ENCODE results near the gene TUBGCP2. TPM values are rescaled to one million over a fixed set of nuclear protein-coding genes. Genes with fewer than 3 reads are reported as not detected.

The TUBGCP2 gene
- total RNA-seq, 1 donor from 2014 or later: 35.8 TPM

DNA sequence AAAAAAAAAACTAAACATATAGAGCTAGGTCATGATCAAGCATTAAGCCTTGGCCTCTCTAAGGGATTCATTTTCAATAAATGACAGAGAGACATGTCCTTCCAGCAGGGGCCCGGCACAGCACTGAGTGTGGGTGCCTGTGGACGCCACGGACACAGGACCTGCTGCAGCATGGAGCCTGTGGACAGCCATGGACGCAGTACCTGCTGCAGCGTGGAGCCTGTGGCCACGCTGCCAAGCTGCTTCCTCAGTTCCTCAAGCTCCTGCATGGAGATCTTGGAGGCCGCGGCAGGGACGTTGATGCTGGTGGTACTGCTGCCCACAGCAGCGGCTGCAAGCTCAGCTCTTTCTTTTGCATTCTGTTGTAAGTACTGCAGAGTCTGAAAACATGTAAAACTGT, 9.4 kb downstream of the TUBGCP2 start:
- no peak for ATAC-seq

DNA sequence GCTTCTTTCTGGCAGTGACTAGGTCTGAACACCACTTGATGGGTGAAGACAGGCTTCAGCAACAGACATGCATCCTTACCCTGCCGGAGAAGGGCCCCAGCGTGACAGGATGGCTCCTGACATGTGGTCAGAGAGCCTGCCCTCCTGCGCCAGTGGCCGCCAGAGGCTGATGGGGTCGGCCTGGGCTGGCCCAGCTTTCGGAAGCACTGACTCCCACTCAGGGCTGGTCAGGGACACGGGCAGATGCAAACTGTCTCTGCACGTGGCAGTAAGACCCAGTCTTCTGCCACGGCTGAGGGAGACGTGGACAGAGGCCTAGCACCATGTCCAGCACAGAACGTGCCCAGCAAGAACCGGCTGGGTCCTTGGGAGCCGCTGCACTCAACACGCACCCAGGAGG, 10.2 kb downstream of the TUBGCP2 start:
- ATAC-seq: no peak

DNA sequence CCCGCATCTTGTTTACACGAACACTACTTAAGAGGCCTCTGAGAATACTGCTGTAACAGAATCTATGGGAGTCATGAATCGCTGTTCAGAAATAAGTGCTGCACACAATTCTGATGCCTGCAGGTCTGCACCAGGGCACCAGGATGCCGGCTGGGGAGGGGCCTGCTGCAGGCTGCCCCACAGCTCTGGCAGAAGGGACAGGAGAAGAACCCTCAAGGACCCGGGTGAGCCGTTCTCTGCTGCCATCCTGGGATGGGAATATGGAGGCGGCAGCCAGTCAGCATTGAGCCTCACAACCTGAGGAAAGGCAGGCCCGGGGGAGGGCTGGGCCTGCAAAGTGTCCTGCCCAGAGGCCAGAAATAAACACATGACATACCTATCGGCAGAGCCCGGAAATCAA, 11.2 kb downstream of the TUBGCP2 start:
- ATAC-seq: no peak

DNA sequence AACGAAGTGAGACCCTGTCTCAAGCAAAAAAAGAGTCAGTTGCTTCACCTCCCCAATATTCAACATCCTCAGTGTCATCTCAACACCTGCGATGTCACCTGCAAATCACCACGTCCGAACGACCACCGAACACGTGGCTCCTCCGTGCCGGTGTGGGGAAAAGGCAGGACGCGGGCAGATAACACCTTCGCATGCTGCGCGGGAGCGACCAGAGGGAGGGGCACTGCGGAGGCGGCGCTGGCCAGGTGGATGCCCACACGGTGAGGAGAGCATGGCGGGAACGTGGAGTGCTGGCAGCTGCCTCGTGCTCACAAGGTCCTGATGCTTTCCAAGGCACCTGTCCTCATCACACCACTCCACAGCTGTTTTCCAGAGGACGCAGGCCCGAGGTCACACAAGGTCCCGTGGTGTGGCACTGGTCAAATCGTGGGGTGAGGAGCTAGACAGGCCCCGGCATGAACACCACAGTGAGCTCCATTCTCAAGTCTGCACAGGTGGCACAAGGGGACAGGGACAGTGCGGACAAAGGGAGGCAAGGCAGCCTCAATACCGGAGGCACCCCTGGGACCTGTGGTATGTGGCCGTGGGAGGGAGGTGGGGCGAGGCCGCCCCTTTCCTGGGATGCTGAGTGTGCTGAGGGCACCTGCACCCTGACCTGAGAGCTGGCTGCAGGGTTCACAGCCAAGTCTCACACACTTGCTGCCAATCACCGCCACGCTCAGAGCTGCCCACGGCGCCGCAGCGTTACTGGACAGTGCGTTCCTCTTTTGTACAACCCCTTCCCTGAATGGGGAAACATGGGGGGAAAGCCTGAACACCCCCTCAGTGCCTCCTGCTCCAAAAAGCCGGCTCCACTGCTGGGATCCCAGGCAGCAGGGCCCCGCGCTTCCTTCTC, 13.0 kb downstream of the TUBGCP2 start:
- ATAC-seq: no peak

DNA sequence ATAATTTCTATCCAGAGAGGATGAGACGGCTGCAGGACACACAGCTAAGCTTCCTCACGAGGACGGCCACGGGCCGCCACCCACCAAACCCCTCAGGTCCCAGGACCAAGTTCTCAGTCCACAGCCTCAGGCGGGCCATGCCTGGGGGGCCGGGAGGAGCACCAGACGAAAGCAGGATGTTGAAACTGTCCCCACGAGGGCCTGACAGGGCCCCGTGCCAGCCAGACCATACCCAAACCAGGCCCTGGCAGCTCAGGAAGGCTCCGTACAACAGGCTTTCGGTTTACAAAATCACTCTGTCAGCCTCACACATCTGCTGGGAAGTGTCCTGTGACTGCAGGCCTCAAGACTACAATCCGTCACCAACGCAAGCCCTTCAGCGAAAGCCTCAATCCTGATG, 14.5 kb downstream of the TUBGCP2 start:
- ATAC-seq: no peak

DNA sequence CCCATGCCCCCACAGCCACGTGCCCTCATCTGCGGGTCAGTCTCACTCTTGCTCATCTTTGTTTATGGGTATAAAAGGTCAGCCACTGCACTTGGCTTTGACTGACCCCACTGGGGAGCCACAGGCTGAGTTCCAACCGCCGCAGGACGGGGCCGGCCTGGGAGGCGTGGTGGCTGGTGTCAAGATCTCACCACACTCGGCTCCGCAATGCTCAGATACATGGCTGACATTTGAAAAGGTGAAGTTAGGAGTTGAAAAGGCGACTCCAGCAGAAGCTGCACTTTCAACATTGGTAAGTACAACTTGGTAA, 14.9 kb downstream of the TUBGCP2 start:
- ATAC-seq: no peak

DNA sequence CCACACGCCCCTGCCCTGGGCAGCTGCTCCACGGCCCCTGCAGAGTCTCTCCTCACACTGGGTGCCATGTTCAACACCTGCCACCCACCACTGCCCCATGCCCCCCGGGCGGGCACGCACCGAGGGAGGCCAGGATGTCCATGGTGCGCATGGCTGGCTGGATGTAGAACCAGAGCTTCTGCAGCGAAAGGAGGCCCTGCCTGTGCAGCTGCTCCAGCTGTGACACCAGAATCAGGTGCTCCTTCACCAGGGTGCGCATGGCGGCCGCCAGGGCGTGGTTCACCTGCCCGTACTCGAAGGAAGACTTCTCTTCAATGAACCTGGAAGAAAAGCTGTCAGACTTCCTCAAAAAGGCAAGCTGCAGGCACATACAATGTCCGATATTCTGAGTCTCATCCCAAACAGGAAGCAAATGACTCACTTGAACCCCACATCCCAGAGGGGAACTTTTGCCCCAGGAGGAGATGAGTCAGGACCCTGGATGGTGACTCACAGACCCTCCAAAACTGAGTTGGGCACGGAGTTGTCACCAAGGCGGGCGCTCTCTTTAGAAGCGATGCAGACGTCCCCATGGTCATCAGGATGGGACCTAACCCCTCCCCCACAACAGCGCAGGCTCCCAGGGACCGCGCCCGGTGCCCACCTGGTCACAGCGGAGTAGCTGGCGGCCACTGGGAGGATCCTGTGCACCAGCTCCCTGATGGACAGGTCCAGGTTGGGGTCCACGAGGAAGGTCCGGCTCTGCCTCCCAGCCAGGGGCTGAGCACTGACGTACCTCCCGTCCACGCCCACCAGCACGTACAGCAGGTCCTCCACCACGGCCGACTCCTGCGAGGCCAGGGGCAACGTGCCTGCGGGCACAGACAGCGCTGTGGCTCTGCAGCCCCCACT, 15.5 kb downstream of the TUBGCP2 start:
- ATAC-seq: peak; percentile 72

DNA sequence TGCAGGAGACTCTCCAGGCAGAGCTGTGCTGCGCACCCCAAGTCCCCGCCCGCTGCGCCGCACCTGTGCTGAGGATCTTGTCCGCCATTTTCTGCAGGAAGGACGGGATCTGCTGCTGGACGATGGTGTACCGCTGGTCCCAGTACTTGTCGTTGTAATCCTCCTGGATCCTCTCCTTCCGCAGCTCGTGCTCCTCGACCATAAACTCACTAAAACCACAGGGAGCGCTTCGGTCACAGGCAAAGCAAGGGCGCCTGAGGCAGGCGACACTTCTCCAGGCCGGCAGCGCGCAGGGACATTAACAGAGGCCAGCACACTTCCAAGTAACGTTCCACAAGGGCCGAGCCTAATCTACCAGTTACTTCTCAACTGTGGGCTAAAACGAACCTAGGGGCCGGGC, 18.9 kb downstream of the TUBGCP2 start:
- ATAC-seq: no peak

DNA sequence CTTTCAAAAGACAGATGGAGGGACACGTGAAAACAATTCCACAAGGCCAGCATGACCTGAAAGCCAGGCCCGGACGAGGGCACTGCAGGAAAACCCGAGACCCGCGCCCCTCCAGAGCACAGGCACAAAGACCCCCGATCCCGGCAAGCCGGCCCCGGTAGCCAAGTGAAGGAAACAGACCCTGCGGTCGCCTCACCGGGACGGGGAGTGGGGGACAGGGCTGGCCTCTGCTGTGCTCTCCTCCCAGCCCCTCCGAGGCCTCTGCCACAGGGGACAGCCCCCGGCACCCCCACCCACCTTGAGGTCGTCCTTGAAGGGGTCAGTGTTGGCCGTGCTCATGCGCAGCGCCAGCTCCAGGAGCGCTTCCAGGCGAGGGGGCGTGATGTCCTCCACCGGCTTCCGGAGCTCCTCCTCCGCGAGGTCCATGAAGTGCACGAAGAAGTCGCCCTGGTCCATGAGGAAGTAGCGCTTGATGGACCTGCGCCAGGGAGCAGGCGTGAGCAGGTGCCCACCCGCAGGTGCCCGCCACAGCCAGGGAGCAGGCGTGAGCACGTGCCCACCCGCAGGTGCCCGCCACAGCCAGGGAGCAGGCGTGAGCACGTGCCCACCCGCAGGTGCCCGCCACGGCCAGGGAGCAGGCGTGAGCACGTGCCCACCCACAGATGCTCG, 20.7 kb downstream of the TUBGCP2 start:
- ATAC-seq: peak; percentile 25

DNA sequence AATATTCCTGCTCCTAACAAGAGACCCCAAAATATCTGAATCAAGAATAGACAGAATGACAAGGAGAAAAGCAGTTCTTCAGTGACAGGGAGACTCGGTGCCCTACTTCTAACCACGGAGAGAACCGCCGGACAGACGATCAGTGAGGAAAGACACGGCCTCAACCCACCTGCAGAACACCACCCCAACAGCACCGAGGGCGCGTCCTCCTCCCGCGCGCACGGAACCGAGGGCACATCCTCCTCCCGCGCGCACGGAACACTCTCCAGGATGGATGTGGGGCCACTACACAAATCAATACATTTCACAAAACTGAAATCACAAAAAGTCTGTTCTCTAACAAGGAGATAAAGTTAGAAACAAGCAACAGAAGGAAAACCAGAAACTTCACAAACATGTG, 22.3 kb downstream of the TUBGCP2 start:
- ATAC-seq: no peak

DNA sequence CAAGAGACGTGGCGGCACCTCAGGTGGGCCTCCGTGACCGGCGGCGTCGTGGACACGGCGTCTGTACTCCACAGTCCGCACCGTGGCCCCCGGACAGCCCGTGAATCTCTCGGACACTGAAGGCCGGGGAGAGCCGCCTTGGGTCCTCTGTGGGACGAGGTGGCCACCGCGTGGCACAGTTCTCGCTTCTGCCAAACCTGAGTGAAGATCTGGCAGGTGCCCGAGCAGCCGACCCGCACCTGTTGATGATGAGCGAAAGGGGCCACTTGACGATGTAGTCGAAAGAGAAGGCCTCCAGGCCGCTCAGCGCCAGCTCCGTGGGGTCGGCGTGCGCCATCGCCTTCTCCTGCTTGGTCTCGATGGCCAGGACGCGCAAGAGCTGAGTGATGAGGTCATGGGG, 23.5 kb downstream of the TUBGCP2 start:
- ATAC-seq: no peak

DNA sequence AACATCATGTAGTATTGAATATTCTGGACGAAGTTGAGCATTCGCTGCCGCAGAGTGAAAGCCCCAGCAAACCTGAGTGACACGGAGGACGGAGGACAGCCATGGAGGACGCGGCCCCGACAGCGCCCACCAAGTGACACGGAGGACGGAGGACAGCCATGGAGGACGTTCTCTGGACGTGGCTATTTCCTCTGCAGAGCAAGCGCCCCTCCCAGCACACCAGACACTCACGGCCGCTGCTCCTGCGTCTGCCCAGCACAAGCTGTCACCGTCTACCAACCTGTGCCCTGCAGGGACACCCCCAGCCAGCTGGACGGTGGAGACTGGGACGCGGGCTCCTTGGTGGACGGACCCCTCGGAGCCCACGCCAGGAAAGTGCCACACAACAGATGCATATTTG, 24.7 kb downstream of the TUBGCP2 start:
- ATAC-seq: no peak

DNA sequence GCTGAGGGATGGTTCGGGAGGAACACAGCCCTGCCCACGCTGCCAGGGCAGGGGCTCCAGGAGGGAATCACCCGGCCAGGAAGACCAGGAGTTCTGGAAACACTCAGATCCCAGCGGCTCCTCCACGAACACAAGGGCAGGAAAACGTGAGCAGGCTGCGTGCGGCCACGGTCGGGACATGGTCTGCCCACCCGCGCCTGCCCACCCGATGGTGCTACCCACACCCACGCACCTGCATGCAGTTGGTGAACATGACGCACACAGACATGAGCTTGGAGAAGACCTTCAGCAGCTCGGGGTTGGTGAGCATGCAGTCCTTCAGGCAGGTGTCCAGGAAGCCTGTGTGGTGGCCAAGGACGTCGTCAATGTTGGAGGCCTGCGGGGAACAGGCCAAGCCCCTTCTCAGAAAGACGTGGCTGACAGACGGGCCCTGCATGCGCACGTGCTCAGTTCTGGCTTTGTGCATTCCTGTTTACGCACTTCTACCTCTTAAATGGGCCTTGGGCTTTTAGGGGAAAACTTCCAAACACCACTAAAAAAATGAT, 25.8 kb downstream of the TUBGCP2 start:
- ATAC-seq: no peak

DNA sequence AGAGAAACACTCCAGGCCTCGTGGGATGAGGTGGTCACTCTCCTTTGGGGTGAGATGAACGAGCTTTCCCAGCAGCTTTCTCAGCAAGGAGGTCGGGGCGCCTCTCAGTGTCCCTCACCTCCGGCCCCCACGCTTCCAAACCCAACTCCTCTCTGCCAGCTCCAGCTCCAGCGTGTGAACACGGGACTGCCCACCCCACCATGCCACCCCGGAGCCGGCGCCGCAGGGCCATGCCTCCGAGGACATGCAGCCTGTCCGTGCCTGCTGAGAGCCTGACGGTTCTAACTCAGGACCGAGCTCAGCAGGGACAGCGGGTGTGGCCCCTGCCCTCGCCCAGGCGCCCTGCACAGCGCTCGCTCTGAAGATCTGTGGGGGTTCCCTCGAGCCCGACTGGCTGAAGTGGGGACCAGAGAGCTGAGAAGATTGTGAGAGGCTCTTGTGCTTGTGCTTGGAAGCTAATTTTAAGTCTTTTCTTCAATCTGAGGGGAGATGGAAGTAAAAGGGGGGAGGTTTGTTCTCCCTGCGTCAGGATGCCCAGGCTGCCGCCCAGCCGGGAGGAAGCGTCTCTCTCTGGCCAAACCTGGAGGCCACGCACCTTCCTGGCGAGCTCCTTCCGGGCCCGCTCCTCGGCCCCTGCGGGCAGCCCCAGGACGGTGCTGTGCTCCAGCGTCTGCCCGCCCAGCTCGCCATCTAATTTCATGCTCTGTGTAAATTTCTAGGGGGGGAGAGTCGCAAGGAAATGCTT, 26.9 kb downstream of the TUBGCP2 start:
- no peak for ATAC-seq

DNA sequence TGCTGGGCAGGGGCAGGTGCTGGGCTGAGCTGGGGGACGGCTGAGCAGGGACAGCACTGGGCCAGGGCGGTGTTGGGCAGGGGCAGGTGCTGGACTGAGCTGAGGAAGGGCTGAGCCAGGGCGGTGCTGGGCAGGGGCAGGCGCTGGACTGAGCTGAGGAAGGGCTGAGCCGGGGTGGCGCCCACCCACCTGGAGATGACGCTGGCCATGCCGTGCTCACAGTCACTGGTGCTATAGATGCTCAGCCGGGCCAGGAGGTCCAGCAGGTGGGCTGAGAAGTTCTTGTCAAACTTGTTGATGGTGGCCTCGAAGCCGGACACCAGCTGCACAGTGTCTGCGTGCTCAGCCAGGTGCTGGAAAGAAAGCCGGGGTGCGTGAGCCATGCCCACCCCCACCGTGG, 27.6 kb downstream of the TUBGCP2 start:
- ATAC-seq: no peak

DNA sequence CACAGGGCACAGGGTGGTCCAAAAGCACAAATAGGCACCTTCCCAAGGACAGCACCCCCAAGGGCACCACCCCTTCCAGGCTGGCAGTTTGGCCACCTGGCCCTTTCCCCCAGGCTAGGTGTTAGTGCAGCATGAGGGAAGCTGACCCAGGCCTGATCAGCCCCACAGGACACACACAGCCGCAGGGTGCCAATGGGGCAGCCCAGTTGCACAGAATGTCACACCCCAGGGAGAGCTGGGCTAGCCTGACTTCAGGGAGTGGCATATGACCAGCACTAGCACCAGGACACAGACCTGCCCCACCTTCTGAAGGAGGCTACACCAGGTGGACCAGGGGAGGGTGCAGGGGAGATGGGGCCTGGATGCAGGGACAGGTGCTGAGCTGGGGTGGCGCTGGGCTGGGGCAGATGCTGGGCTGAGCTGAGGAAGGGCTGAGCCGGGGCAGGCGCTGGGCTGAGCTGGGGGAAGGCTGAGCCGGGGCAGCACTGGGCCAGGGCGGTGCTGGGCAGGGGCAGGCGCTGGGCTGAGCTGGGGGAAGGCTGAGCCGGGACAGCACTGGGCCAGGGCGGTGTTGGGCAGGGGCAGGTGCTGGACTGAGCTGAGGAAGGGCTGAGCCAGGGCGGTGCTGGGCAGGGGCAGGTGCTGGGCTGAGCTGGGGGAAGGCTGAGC, 28.1 kb downstream of the TUBGCP2 start:
- ATAC-seq: peak; percentile 9

DNA sequence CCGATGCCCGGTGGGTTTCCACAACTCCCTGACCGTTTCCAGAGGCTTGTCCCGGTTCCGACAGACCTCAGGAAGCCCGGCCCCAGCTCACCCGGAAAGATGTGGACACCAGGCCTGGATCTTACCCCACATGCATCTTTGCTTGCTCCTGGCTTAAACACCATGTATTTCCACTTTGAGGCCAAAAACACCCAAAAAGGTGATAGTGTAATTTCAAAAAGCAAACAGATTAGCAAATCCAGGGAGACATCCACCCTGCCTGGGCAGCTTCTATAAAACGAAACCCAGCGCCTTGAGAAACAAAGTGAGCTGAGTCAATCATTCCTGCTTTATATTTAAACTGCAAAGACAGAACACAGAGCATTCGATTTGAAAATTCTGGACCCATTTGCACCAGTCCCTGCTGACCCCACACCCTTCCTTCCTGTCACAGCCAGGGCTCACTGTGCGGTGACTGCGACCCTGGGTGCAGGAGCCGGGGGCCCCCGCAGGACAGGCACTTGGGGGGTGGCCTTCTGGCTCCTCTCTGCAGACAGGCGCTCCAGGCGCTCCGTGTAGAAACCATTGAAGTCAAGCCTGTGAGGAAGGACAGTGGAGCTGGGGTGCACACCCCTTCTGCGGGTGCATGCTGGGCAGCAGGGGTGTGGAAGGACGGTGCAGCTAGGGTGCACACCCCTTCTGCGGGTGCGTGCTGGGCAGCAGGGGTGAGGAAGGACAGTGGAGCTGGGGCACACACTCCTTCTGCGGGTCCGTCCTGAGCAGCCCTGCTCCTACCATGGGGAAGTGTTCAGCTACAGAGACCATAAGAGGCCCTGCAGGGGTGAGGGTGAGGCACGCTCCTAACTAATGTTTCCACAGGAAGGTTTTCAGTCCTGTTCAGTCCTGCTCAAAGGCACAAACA, 29.1 kb downstream of the TUBGCP2 start:
- no peak for ATAC-seq

DNA sequence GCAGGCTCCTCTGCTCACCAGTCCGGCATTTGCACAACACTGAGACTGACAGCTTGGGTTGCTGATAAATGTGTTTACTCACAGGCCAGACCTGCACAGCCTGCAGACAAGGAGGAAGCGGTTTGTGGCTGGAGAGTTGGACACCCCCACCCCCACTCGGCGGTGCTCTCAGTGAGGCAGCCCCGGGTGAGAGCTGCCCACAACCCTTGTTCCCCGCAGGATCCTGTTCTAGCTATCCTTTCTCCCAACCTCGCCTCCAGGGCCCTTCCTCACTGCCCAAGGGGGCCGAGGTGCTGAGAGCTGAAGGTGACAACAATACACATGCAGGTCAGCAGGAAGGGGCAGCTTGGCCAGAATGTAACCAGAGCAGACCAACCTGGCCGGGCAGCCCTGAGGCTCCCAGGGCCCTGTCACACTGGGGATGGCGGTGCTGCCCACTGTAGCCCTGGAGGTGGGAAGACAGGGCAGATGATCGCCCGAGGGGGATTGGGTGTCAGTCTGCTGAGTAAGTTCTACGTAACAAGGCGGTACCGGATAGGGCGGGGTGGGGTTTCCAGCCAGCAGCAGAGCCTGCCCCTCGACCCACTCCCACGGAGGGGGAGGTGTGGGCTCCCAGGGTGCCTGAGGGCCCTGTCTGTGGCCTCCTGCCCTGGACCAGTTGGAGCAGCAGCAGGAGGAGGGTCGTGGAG, 30.0 kb downstream of the TUBGCP2 start:
- peak; percentile 58 for ATAC-seq

DNA sequence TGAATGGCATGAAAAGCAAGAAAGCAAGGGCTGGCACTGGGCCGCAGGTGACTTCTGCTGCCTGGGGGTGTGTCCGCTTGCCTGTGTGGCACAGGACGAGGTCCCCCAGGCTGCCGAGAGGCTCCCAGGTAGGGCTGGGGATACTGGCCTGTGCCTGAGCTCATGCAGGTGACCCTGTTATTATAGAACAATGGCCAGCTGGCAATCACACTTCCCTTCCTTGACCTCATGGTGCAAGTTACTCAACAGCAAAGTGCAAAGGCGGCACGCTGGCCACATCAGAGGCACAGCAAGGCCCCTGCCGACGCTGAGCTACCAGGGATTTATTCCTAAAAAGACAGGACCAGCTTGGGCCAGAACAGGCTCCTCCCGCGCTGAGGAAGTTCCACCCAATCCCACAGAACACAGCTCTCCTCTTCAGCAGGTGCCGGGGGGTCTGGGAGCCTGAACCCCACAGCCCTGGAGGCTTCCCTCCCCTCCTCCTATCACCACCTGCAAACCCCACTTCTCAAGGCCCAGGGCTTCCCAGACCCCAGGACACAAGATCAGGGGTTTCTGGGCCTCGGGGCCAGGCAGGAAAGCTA, 30.6 kb downstream of the TUBGCP2 start:
- no peak for ATAC-seq

All from esophagus mucosa (tissue), 1 donor.